IMR-90 (cell line): ENCODE results near the gene ABL1. TPM values are rescaled to one million over a fixed set of nuclear protein-coding genes. Genes with fewer than 3 reads are reported as not detected.

Experiments
- ATAC-seq: fragments of 200-7000 bp; cut with Tn5 transposase; 2 replicates; pipeline ENCODE4 v1.9.1; 2020; ENCODE audit warnings: low read depth, mild to moderate bottlenecking, moderate library complexity
- BruUV-seq: library from RNA; stranded (reverse); fragments of 400-500 nt; replicated peaks from 2 replicates; lab custom pipeline; 2021; lab: Mats Ljungman, UMichigan
- CTCF ChIA-PET: fragments of 300-600 bp; formaldehyde crosslinking; extraction: SDS; loops from one replicate; lab custom pipeline; 2021; ENCODE audit warnings: antibody characterized with exemption; lab: Yijun Ruan, JAX
- POLR2A ChIA-PET: fragments of 300-600 bp; sonication (Branson Sonifier 250); formaldehyde crosslinking; loops from one replicate; lab custom pipeline; 2022; ENCODE audit warnings: antibody characterized with exemption; ENCODE audit not compliant: unreplicated experiment; lab: Charles Lee
- DNase-seq: peaks from one replicate; pipeline ENCODE4 v3.0.0; 2013
- H2AFZ ChIP-seq: replicated peaks from 2 replicates; pipeline ENCODE3; 2013; ENCODE audit warnings: low read length, mild to moderate bottlenecking; ENCODE audit not compliant: poor library complexity
- H2AK5ac ChIP-seq: 2 replicates; pipeline ENCODE4 v1.6.1; 2013; ENCODE audit warnings: low read depth, low read length, inconsistent platforms
- H2AK9ac ChIP-seq: replicated peaks from 2 replicates; pipeline ENCODE3; 2013; ENCODE audit warnings: mild to moderate bottlenecking, low read depth, low read length, moderate library complexity; ENCODE audit not compliant: poor library complexity
- H2BK120ac ChIP-seq: 2 replicates; pipeline ENCODE4 v1.6.1; 2013; ENCODE audit warnings: low read depth, low read length, inconsistent platforms
- H2BK15ac ChIP-seq: 3 replicates; pipeline ENCODE4 v1.6.1; 2013; ENCODE audit warnings: low read depth, low read length, inconsistent platforms
- H2BK20ac ChIP-seq: 2 replicates; pipeline ENCODE4 v1.6.1; 2013; ENCODE audit warnings: low read depth, mild to moderate bottlenecking, inconsistent platforms, low read length, moderate library complexity
- H2BK5ac ChIP-seq: 2 replicates; pipeline ENCODE4 v1.6.1; 2013; ENCODE audit warnings: mild to moderate bottlenecking, low read depth, low read length, inconsistent platforms; ENCODE audit not compliant: poor library complexity, severe bottlenecking
- H3K14ac ChIP-seq: replicated peaks from 2 replicates; pipeline ENCODE4 v1.6.1; 2013; ENCODE audit warnings: low read depth, low read length, inconsistent platforms
- H3K18ac ChIP-seq: 2 replicates; pipeline ENCODE4 v1.6.1; 2013; ENCODE audit warnings: low read depth, low read length, control low read depth
- H3K23ac ChIP-seq: 2 replicates; pipeline ENCODE4 v1.6.1; 2013; ENCODE audit warnings: low read depth, low read length, inconsistent platforms
- H3K27ac ChIP-seq: 2 replicates; pipeline ENCODE4 v1.5.1; 2013; ENCODE audit warnings: mild to moderate bottlenecking, control low read depth, low read length; ENCODE audit not compliant: insufficient read depth
- H3K27me3 ChIP-seq: 2 replicates; pipeline ENCODE4 v1.6.1; 2013; ENCODE audit warnings: low read length; ENCODE audit not compliant: control insufficient read depth, insufficient read depth
- H3K36me3 ChIP-seq: 2 replicates; pipeline ENCODE4 v1.6.1; 2013; ENCODE audit warnings: low read length, mixed read lengths; ENCODE audit not compliant: control insufficient read depth, insufficient read depth
- H3K4ac ChIP-seq: 2 replicates; pipeline ENCODE4 v1.6.1; 2013; ENCODE audit warnings: low read depth, low read length, inconsistent platforms
- H3K4me1 ChIP-seq: 2 replicates; pipeline ENCODE4 v1.6.1; 2013; ENCODE audit warnings: low read length, mixed read lengths; ENCODE audit not compliant: control insufficient read depth, insufficient read depth
- H3K4me2 ChIP-seq: 2 replicates; pipeline ENCODE4 v1.6.1; 2013; ENCODE audit warnings: low read depth, mild to moderate bottlenecking, control low read depth, low read length, moderate library complexity
- H3K4me3 ChIP-seq: 2 replicates; pipeline ENCODE4 v1.5.1; 2013; ENCODE audit warnings: low read depth, mild to moderate bottlenecking, control low read depth, low read length, moderate library complexity; ENCODE audit not compliant: insufficient read depth
- H3K56ac ChIP-seq: 2 replicates; pipeline ENCODE4 v1.6.1; 2013; ENCODE audit warnings: low read length, inconsistent platforms; ENCODE audit not compliant: insufficient read depth; ENCODE audit errors: extremely low read depth
- H3K79me1 ChIP-seq, 2 experiments: 2 replicates each; pipeline ENCODE4 v1.6.1; 2013; ENCODE audit warnings: low read length in 2 of 2, inconsistent platforms in 1 of 2, low read depth in 1 of 2
- H3K9ac ChIP-seq: 2 replicates; pipeline ENCODE4 v1.6.1; 2013; ENCODE audit warnings: low read depth, low read length, control low read depth
- H3K9me1 ChIP-seq: 2 replicates; pipeline ENCODE4 v1.6.1; 2013; ENCODE audit warnings: low read length, inconsistent platforms; ENCODE audit not compliant: insufficient read depth
- H3K9me3 ChIP-seq: 2 replicates; pipeline ENCODE4 v1.6.1; 2013; ENCODE audit warnings: low read length; ENCODE audit not compliant: control insufficient read depth, insufficient read depth
- H4K20me1 ChIP-seq: 2 replicates; pipeline ENCODE4 v1.6.1; 2013; ENCODE audit warnings: low read length, inconsistent platforms; ENCODE audit not compliant: insufficient read depth
- H4K5ac ChIP-seq: 2 replicates; pipeline ENCODE4 v1.6.1; 2013; ENCODE audit warnings: mild to moderate bottlenecking, low read depth, low read length, control low read depth
- H4K8ac ChIP-seq, 2 experiments: 2 replicates each; pipeline ENCODE4 v1.6.1; 2013; ENCODE audit warnings: low read depth in 2 of 2, low read length in 2 of 2, control low read depth in 1 of 2, inconsistent platforms in 1 of 2
- H4K91ac ChIP-seq: 2 replicates; pipeline ENCODE4 v1.6.1; 2013; ENCODE audit warnings: low read depth, low read length, inconsistent platforms; ENCODE audit not compliant: insufficient read depth
- BHLHE40 ChIP-seq: fragments of 150-350 bp; IDR thresholded peaks from 2 replicates; pipeline ENCODE4 v1.6.1; 2016; ENCODE audit warnings: mild to moderate bottlenecking, low read depth, low read length
- CEBPB ChIP-seq: IDR thresholded peaks from 2 replicates; pipeline ENCODE4 v1.6.1; 2012; ENCODE audit warnings: low read depth, low read length, improper control_type of control experiment
- CHD1 ChIP-seq: IDR thresholded peaks from 2 replicates; pipeline ENCODE4 v1.6.1; 2012; ENCODE audit warnings: low read depth, low read length, improper control_type of control experiment
- CTCF ChIP-seq: conservative IDR thresholded peaks from 2 replicates; pipeline ENCODE4 v1.5.1; 2012; ENCODE audit warnings: mild to moderate bottlenecking, low read depth, low read length, improper control_type of control experiment
- ELK1 ChIP-seq: fragments of 150-350 bp; IDR thresholded peaks from 2 replicates; pipeline ENCODE4 v1.6.1; 2016; ENCODE audit warnings: low read depth, mild to moderate bottlenecking, low read length, moderate library complexity, borderline replicate concordance
- FOS ChIP-seq: fragments of 150-350 bp; IDR thresholded peaks from 2 replicates; pipeline ENCODE4 v1.6.1; 2016; ENCODE audit warnings: low read depth, low read length
- MAFK ChIP-seq: IDR thresholded peaks from 2 replicates; pipeline ENCODE4 v1.6.1; 2012; ENCODE audit warnings: low read depth, low read length, improper control_type of control experiment
- MAZ ChIP-seq: IDR thresholded peaks from 2 replicates; pipeline ENCODE4 v1.6.1; 2012; ENCODE audit warnings: low read depth, mild to moderate bottlenecking, low read length, improper control_type of control experiment, moderate library complexity, borderline replicate concordance
- MXI1 ChIP-seq: IDR thresholded peaks from 2 replicates; pipeline ENCODE4 v1.6.1; 2012; ENCODE audit warnings: low read depth, mild to moderate bottlenecking, low read length, moderate library complexity, borderline replicate concordance
- NFE2L2 ChIP-seq: fragments of 150-350 bp; IDR thresholded peaks from 2 replicates; pipeline ENCODE4 v1.6.1; 2016; ENCODE audit warnings: low read depth, mild to moderate bottlenecking, low read length
- POLR2A ChIP-seq: IDR thresholded peaks from 2 replicates; pipeline ENCODE4 v1.6.1; 2012; ENCODE audit warnings: mild to moderate bottlenecking, low read depth, low read length
- RAD21 ChIP-seq: IDR thresholded peaks from 2 replicates; pipeline ENCODE4 v1.6.1; 2012; ENCODE audit warnings: low read length, improper control_type of control experiment
- RCOR1 ChIP-seq: IDR thresholded peaks from 2 replicates; pipeline ENCODE4 v1.6.1; 2012; ENCODE audit warnings: mild to moderate bottlenecking, low read length, improper control_type of control experiment; ENCODE audit not compliant: insufficient replicate concordance
- RFX5 ChIP-seq: IDR thresholded peaks from 2 replicates; pipeline ENCODE4 v1.8.0; 2012; ENCODE audit warnings: low read depth, mild to moderate bottlenecking, low read length, moderate library complexity
- SMC3 ChIP-seq: fragments of 150-350 bp; IDR thresholded peaks from 2 replicates; pipeline ENCODE4 v1.6.1; 2016; ENCODE audit warnings: low read depth, mild to moderate bottlenecking, antibody characterized with exemption, low read length, moderate library complexity
- USF2 ChIP-seq: fragments of 150-350 bp; IDR thresholded peaks from 2 replicates; pipeline ENCODE4 v1.6.1; 2017; ENCODE audit warnings: mild to moderate bottlenecking, antibody characterized with exemption, low read length, low read depth
- WGBS, 2 experiments: methylation state at CpG; one replicate each; pipeline versions ENCODE4 v1.1.5 to v1.1.7; 2013; ENCODE audit warnings: missing lambda C conversion rate in 2 of 2; ENCODE audit not compliant: insufficient read length in 1 of 2; ENCODE audit errors: extremely low coverage in 2 of 2; 5-methylcytosine and 5-hydroxymethylcytosine counted together
- dilution Hi-C: fragments of 300-500 bp; cut with HindIII; formaldehyde crosslinking; loops from one replicate; pipeline ENCODE4 v1.14.3; 2018; ENCODE audit warnings: low sequenced_read_pairs; ENCODE audit not compliant: unreplicated experiment
- in situ Hi-C: fragments of 300-500 bp; cut with MboI; formaldehyde crosslinking; loops from 3 replicates; pipeline ENCODE4 v1.14.3; 2019; ENCODE audit warnings: low sequenced_read_pairs, inconsistent platforms, mixed read lengths
- intact Hi-C: fragments of 100-400 bp; cut with micrococcal nuclease; formaldehyde crosslinking; loops from 2 replicates; pipeline ENCODE4 v1.10.0; 2022
- polyA plus RNA-seq, 3 experiments: library from polyadenylated mRNA; depleted of rRNA; stranded (reverse); fragments of >200 nt; gene quantifications; 2 replicates each; pipeline ENCODE4 v1.2.3, GENCODE V29; 2012; ENCODE audit warnings: low replicate concordance in 1 of 3
- total RNA-seq: library from RNA; depleted of rRNA; stranded (reverse); fragments of >200 nt; gene quantifications from 2 replicates; pipeline ENCODE4 v1.2.3, GENCODE V29; 2012

The ABL1 gene
- total and polyA plus RNA-seq, 2 of the 4 experiments (the other 2 are of a cell fraction): 33.7 to 49.1 TPM

- H3K36me3 ChIP-seq: peaks cover 80% of the 10 kb centered on the region
- H2AK9ac ChIP-seq: no peak overlapping the region
- no TSS peak for BruUV-seq
- no peak overlapping the region for H3K23ac ChIP-seq
- no peak overlapping the region for H2AFZ ChIP-seq
- H3K9ac ChIP-seq: no peak overlapping the region
- H3K14ac ChIP-seq: no peak overlapping the region
- H2BK20ac ChIP-seq: no peak overlapping the region
- peaks cover 8% of the 10 kb centered on the region for H4K20me1 ChIP-seq
- peaks cover 36 to 47% of the 10 kb centered on the region in 2 experiments for H3K79me1 ChIP-seq
- POLR2A ChIA-PET: no interaction called here
- H4K8ac ChIP-seq: no peak overlapping the region
- 91% methylated on average over 5 of the region's 16 CpGs; no CpG with 5 or more reads in 1 of the 2 experiments for WGBS, 2 experiments
- no peaks in the 10 kb centered on the region for H3K9me1 ChIP-seq
- ATAC-seq (no peak), DNase-seq (no peak)
- H3K56ac ChIP-seq: no peak overlapping the region
- no peak overlapping the region for H2BK5ac ChIP-seq
- H3K4me3 ChIP-seq: no peak overlapping the region
- H4K91ac ChIP-seq: no peak overlapping the region
- CTCF ChIA-PET: interaction anchor here (1.1 kb wide), 1 partner anchor 10 kb away, joined by 4 read pairs; no protein-coding TSS in a partner anchor
- H2AK5ac ChIP-seq: no peak overlapping the region
- no peak overlapping the region for H2BK15ac ChIP-seq
- H3K18ac ChIP-seq: no peak overlapping the region
- no peaks in the 10 kb centered on the region for H3K4me1 ChIP-seq
- H2BK120ac ChIP-seq: no peak overlapping the region
- in situ Hi-C loops: no loop called here
- TF ChIP-seq POLR2A (no peak), MAFK (no peak), CHD1 (no peak), MAZ (no peak), SMC3 (no peak), FOS (no peak), USF2 (no peak), RFX5 (no peak), ELK1 (no peak), BHLHE40 (no peak), RCOR1 (no peak), CEBPB (no peak), NFE2L2 (no peak), MXI1 (no peak), RAD21 (no peak), CTCF (no peak)
- no peaks in the 10 kb centered on the region for H3K9me3 ChIP-seq
- no peak overlapping the region for H3K4ac ChIP-seq
- no peaks in the 10 kb centered on the region for H3K27me3 ChIP-seq
- no peak overlapping the region for H3K4me2 ChIP-seq
- H3K27ac ChIP-seq: no peak overlapping the region
- intact Hi-C loops: no loop called here
- H4K5ac ChIP-seq: no peak overlapping the region
- dilution Hi-C loops: no loop called here
Observed at GRCh38 chr9:130880599-130881220, 45.7 kb downstream of the ABL1 start.
